PC-3 (cell line): ENCODE results near the gene GAMT.

Experiments used
- EZH2 ChIP-seq: fragments of 300-600 bp; sonication (generic); IDR thresholded peaks from one replicate; pipeline ENCODE4 v1.6.1; 2017; ENCODE audit warnings: antibody characterized with exemption, mild to moderate bottlenecking, low read length; ENCODE audit not compliant: unreplicated experiment
- EZH2phosphoT487 ChIP-seq: fragments of 300-600 bp; sonication (generic); IDR thresholded peaks from 2 replicates; pipeline ENCODE4 v1.6.1; 2018; ENCODE audit warnings: mild to moderate bottlenecking, antibody characterized with exemption, low read length, borderline replicate concordance
- TF ChIP-seq, protein P1 (sequence below): fragments of 300-600 bp; sonication (generic); conservative IDR thresholded peaks from 2 replicates; pipeline ENCODE4 v1.5.1; 2017; ENCODE audit warnings: antibody characterized with exemption, low read depth, mild to moderate bottlenecking, low read length

DNA sequence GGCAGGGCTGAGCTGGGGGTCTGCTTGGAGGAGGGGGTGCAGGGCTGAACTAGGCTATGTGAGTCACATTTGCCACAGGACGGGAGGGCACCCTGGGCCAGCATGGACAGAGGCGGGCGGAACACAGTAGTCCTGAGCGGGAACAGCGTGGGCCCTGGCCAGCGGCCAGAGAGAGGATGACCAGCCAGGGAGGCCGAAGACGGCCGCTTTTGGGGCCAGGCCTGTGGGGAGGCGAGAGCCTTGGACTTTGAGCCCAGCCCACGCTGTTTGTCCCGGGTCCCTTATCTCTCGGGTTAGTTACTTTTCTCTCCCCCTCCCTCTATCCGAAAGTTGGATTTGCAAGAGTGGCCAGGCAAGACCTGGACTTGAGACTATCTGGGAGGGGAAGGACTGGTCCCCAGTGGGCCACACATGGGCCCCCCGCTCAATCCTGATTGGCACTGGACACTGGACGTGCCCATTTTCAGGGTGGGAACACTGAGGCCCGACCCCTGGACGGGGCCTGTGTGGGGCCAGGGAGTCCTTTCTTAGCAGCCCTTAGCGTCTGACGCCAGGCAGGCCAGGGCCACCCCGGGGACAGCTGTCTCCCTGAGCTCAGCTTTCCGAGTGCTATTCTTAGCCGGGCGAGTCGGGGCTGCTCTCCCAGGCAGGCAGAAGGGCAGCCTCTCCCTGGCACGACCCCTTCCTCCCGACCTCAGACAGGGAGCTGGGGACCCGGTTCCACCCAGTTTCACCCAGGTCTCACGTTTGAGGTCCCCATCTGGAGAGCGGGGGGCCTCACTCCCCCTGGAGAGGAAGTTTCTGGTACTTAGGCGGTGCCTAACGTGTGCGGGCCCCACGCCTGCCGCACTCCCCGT lies 833 bp downstream of the GAMT start:
- TF ChIP-seq, protein P1, sequence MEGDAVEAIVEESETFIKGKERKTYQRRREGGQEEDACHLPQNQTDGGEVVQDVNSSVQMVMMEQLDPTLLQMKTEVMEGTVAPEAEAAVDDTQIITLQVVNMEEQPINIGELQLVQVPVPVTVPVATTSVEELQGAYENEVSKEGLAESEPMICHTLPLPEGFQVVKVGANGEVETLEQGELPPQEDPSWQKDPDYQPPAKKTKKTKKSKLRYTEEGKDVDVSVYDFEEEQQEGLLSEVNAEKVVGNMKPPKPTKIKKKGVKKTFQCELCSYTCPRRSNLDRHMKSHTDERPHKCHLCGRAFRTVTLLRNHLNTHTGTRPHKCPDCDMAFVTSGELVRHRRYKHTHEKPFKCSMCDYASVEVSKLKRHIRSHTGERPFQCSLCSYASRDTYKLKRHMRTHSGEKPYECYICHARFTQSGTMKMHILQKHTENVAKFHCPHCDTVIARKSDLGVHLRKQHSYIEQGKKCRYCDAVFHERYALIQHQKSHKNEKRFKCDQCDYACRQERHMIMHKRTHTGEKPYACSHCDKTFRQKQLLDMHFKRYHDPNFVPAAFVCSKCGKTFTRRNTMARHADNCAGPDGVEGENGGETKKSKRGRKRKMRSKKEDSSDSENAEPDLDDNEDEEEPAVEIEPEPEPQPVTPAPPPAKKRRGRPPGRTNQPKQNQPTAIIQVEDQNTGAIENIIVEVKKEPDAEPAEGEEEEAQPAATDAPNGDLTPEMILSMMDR = no peak
- TF ChIP-seq EZH2 = no peak
- no peak for TF ChIP-seq EZH2phosphoT487
